ENCODE results near the gene SKP1. TPM values are rescaled to one million over a fixed set of nuclear protein-coding genes. Genes with fewer than 3 reads are reported as not detected.

The SKP1 gene
- total and polyA plus RNA-seq, 2 donors from 2014 or later, result 380 to 848 TPM

DNA sequence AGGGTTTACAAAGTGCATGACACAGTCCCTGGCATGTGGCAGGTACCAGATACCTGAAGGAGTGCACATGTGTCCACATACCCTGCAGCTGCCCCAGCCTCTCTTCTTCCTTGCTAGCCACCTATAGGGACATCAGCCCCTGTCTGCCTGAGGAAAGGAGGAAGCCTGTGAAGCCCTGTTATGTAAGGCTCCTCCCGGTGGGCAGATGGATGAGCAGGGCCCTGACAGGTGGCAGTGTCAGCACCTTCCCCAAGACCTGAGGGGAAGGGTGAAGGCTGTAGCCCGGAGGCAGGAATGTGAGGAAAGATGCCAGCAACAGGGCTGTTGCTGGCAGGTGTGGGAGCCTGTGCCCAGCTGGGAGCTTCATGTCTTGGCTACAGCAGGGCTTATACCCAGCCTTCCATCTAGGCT, 40.5 kb downstream of the SKP1 start:
- intact Hi-C loops (cut with DNase I), result no loop called here
- DNase-seq (peak in 1 of 5 donors; percentile 20), FAIRE-seq (no peak)
- Histone ChIP-seq H3K4me1 (ENCODE audit: control insufficient read depth in 2 of 3, insufficient read depth in 2 of 3, low read depth in 1 of 3, low read length in 3 of 3) (peaks cover 0 to 3% (median 0%) of the 10 kb centered on the region in 3 donors), H3K4me3 (ENCODE audit: low read length in 3 of 3) (no peak overlapping the region), H3K9me3 (ENCODE audit: control insufficient read depth in 2 of 3, insufficient read depth in 1 of 3, low read length in 3 of 3) (no peaks in the 10 kb centered on the region), H3K36me3 (ENCODE audit: control insufficient read depth in 2 of 3, insufficient read depth in 3 of 3, low read length in 3 of 3) (peaks cover 0 to 6% (median 6%) of the 10 kb centered on the region in 3 donors), H3K27ac (ENCODE audit: low read depth in 2 of 2, low read length in 2 of 2) (no peak overlapping the region), H3K27me3 (ENCODE audit: control insufficient read depth, insufficient read depth, low read length) (no peaks in the 10 kb centered on the region), H3K9ac (ENCODE audit: low read length in 3 of 3) (no peak overlapping the region)
- TF ChIP-seq, protein P1, sequence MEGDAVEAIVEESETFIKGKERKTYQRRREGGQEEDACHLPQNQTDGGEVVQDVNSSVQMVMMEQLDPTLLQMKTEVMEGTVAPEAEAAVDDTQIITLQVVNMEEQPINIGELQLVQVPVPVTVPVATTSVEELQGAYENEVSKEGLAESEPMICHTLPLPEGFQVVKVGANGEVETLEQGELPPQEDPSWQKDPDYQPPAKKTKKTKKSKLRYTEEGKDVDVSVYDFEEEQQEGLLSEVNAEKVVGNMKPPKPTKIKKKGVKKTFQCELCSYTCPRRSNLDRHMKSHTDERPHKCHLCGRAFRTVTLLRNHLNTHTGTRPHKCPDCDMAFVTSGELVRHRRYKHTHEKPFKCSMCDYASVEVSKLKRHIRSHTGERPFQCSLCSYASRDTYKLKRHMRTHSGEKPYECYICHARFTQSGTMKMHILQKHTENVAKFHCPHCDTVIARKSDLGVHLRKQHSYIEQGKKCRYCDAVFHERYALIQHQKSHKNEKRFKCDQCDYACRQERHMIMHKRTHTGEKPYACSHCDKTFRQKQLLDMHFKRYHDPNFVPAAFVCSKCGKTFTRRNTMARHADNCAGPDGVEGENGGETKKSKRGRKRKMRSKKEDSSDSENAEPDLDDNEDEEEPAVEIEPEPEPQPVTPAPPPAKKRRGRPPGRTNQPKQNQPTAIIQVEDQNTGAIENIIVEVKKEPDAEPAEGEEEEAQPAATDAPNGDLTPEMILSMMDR (IDR thresholded peaks at IDR 0.05; ENCODE audit: borderline replicate concordance, extremely low read depth, insufficient read depth), result no peak

- H3K27ac ChIP-seq (ENCODE audit: low read depth in 2 of 2, low read length in 2 of 2), result no peak overlapping the region
- peak in 1 of 5 donors; percentile 16 for DNase-seq
Observed at GRCh38 chr5:134135091-134135655, 41.6 kb downstream of the SKP1 start.

DNA sequence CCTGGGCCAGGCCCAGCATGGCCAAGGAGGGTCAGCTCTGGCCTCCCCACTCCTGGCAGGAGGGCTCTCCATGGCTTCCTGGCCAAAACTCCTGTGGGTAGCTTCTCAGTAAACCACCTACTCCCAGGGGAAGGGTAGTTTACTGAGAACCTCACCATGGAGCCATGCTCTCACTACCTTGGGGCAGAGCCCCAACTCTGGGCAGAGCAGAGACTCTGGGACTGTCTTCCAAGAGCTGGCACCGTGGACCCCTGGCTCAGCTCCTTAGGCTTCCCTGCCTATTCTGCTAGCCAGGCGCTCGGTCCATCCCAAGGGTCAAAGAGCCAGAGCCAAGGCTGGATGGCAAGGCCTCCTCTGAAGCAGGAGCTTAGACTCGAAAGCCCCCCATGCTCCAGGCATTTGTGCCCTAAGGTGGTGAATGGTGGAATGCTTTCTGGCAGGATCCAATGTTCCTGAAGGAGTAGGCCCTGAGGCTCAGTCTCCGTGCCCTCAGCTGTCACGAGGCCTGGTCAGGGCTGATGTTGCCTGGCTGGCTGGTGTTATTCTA, 42.7 kb downstream of the SKP1 start:
- TF ChIP-seq, protein P1 (IDR thresholded peaks at IDR 0.05; ENCODE audit: borderline replicate concordance, extremely low read depth, insufficient read depth), result no peak
- DNase-seq (peak in 2 of 5 donors; percentile 18 to 53), FAIRE-seq (no peak)

More at GRCh38 chr5:134135091-134135655, 41.6 kb downstream of the SKP1 start:
- peaks cover 0 to 5% (median 4%) of the 10 kb centered on the region in 3 donors for H3K36me3 ChIP-seq (ENCODE audit: control insufficient read depth in 2 of 3, insufficient read depth in 3 of 3, low read length in 3 of 3)
- H3K4me1 ChIP-seq (ENCODE audit: control insufficient read depth in 2 of 3, insufficient read depth in 2 of 3, low read depth in 1 of 3, low read length in 3 of 3), result no peaks in the 10 kb centered on the region
- H3K9ac ChIP-seq (ENCODE audit: low read length in 3 of 3), result no peak overlapping the region
- H3K9me3 ChIP-seq (ENCODE audit: control insufficient read depth in 2 of 3, insufficient read depth in 1 of 3, low read length in 3 of 3), result no peaks in the 10 kb centered on the region
- TF ChIP-seq, protein P1 (IDR thresholded peaks at IDR 0.05; ENCODE audit: borderline replicate concordance, extremely low read depth, insufficient read depth), result no peak
- no peak for FAIRE-seq
- intact Hi-C loops (cut with DNase I), result no loop called here
- no peak overlapping the region for H3K4me3 ChIP-seq (ENCODE audit: low read length in 3 of 3)
- no peaks in the 10 kb centered on the region for H3K27me3 ChIP-seq (ENCODE audit: control insufficient read depth, insufficient read depth, low read length)

More for the DNA sequence above, 42.7 kb downstream of the SKP1 start:
- intact Hi-C loops (cut with DNase I), result no loop called here
- H3K9ac ChIP-seq (ENCODE audit: low read length in 3 of 3), result no peak overlapping the region
- H3K36me3 ChIP-seq (ENCODE audit: control insufficient read depth in 2 of 3, insufficient read depth in 3 of 3, low read length in 3 of 3), result peaks cover 0 to 5% (median 4%) of the 10 kb centered on the region in 3 donors
- H3K27me3 ChIP-seq (ENCODE audit: control insufficient read depth, insufficient read depth, low read length), result no peaks in the 10 kb centered on the region
- H3K4me1 ChIP-seq (ENCODE audit: control insufficient read depth in 2 of 3, insufficient read depth in 2 of 3, low read depth in 1 of 3, low read length in 3 of 3), result no peaks in the 10 kb centered on the region
- H3K9me3 ChIP-seq (ENCODE audit: control insufficient read depth in 2 of 3, insufficient read depth in 1 of 3, low read length in 3 of 3), result no peaks in the 10 kb centered on the region
- H3K4me3 ChIP-seq (ENCODE audit: low read length in 3 of 3), result no peak overlapping the region
- H3K27ac ChIP-seq (ENCODE audit: low read depth in 2 of 2, low read length in 2 of 2), result no peak overlapping the region
